Muscle layer of duodenum (tissue), 2 donors: ENCODE measurements around the gene TEAD1.

Experiments
- H3K27ac ChIP-seq: one replicate; pipeline ENCODE4 v1.7.0; 2013; ENCODE audit warnings: mild to moderate bottlenecking, low read length
- H3K27me3 ChIP-seq: one replicate; pipeline ENCODE4 v1.7.0; 2013; ENCODE audit warnings: low read depth, mild to moderate bottlenecking, control low read depth, low read length
- H3K36me3 ChIP-seq, 2 donors: one replicate each; pipeline ENCODE4 v1.7.0; 2013; ENCODE audit warnings: low read length in 2 of 2, control low read depth in 1 of 2, mild to moderate bottlenecking in 1 of 2; ENCODE audit not compliant: insufficient read depth in 2 of 2, control insufficient read depth in 1 of 2
- H3K4me1 ChIP-seq, 2 donors: one replicate each; pipeline ENCODE4 v1.7.0; 2013; ENCODE audit warnings: low read length in 2 of 2, mild to moderate bottlenecking in 2 of 2, control low read depth in 1 of 2, moderate library complexity in 1 of 2; ENCODE audit not compliant: insufficient read depth in 2 of 2, control insufficient read depth in 1 of 2
- H3K4me3 ChIP-seq, 2 donors: one replicate each; pipeline ENCODE4 v1.7.0; 2013; ENCODE audit warnings: low read length in 2 of 2, low read depth in 1 of 2, mild to moderate bottlenecking in 1 of 2
- H3K9me3 ChIP-seq, 2 donors: one replicate each; pipeline ENCODE4 v1.7.0; 2013; ENCODE audit warnings: low read length in 2 of 2, control low read depth in 1 of 2, mild to moderate bottlenecking in 1 of 2; ENCODE audit not compliant: control insufficient read depth in 1 of 2
- donor health status: healthy.

Gene TEAD1

DNA sequence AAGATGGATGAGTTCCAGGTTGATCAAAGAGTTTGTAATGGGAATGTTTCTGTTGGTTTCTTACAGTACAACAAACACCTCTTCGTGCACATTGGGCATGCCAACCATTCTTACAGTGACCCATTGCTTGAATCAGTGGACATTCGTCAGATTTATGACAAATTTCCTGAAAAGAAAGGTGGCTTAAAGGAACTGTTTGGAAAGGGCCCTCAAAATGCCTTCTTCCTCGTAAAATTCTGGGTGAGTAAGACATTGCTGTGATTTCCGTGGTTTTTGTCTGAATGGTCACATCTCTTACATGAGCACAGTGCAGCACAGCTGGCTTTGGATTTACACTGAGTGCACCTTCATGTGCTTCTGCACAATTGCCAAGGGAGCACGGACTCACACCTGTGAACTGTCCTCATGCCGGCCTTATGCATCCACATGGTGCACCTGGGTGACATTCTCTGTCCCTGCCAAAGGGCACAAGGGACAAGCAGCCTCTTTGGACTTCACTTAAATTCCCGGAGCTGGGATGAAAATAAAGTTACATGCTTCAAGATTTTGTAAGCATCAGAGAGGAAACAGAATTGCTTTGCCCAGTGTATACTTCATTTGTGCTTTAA lies 227.8 kb downstream of the TEAD1 start:
- H3K9me3 ChIP-seq: no peaks in the 10 kb centered on the region

DNA sequence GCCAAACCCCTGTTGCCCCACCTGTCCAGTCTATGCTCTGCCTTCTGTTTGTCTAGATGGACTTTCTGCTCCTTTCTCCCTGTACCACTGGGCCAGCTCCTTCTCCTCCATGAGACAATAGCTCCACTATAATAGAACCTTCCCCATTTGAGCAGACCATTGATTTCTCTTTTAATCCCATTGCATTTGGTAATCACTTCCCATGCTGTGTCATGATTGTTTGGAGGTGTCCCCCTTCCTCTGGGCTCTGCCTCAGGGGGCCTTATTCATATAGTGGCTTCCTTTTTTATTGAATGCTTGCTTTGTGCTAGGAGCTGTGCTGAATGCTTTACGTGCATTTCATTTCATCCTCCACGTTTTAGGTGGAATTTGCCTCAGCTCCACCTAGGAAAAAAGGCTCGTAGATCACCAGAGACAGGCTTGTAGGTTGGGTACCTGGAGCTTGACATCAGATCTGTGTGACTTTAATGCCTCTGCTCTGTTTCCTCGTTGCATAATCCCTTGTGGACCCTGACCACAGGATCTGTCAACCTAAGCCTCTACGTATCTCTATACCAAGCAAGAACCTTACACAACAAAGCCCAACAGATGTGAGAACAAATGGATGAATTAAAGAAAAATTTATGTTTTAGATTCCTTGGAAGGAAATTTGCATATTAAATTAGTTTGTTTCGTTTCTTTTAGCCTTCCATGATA lies 228.7 kb downstream of the TEAD1 start:
- no peak overlapping the region for H3K4me3 ChIP-seq
- no peaks in the 10 kb centered on the region for H3K27me3 ChIP-seq
- peaks cover 0 to 5% of the 10 kb centered on the region in 2 donors for H3K4me1 ChIP-seq
- no peaks in the 10 kb centered on the region for H3K9me3 ChIP-seq
- no peak overlapping the region for H3K27ac ChIP-seq
- H3K36me3 ChIP-seq: peaks cover 8 to 16% of the 10 kb centered on the region in 2 donors

More for the DNA sequence above, 227.8 kb downstream of the TEAD1 start:
- no peak overlapping the region for H3K27ac ChIP-seq
- H3K4me1 ChIP-seq: peaks cover 0 to 11% of the 10 kb centered on the region in 2 donors
- H3K27me3 ChIP-seq: no peaks in the 10 kb centered on the region
- H3K36me3 ChIP-seq: peaks cover 8 to 16% of the 10 kb centered on the region in 2 donors
- H3K4me3 ChIP-seq: no peak overlapping the region

DNA sequence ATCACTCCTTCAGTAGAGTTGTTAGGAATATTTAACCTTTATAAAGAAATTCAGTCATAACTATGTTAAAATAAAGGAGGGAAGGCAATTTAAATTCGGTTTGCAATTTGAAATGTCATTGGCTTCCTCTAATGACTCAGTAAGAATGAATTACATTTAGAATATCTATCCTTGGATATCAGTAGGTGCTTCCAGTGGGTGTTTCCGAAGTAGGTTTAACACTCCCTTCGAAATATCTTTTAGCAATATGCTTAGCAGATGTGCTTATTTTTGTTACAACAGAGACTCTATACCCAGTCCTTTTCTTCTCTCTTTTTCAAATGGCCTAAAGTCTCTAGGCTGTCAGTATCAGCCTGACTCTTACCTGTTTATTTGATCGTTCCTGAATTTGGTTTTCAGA lies 231.2 kb downstream of the TEAD1 start:
- H3K27ac ChIP-seq: no peak overlapping the region
- no peak overlapping the region for H3K4me3 ChIP-seq
- no peaks in the 10 kb centered on the region for H3K27me3 ChIP-seq
- peaks cover 0 to 4% of the 10 kb centered on the region in 2 donors for H3K4me1 ChIP-seq
- H3K9me3 ChIP-seq: no peaks in the 10 kb centered on the region
- peaks cover 8 to 16% of the 10 kb centered on the region in 2 donors for H3K36me3 ChIP-seq

DNA sequence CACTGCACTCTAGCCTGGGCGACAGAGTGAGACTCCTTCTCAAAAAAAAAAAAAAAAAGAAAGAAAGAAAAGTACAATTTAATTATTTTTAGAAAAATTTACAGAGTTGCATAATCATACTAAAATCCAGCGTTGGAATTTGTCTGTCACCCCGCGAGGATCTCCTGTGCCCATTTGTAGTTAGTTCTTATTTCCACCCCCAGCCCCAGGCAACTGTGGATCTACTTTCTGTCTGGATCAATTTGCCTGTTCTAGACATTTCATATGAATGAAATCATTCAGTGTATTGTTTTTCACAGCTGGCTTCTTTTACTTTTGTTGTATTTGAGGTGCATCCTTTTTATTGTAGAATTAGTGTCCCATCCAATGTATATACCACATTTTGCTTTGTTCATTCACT lies 232.3 kb downstream of the TEAD1 start:
- Histone ChIP-seq H3K27ac (no peak overlapping the region), H3K4me3 (no peak overlapping the region), H3K27me3 (no peaks in the 10 kb centered on the region), H3K36me3 (peaks cover 8 to 16% of the 10 kb centered on the region in 2 donors), H3K4me1 (no peaks in the 10 kb centered on the region), H3K9me3 (no peaks in the 10 kb centered on the region)

DNA sequence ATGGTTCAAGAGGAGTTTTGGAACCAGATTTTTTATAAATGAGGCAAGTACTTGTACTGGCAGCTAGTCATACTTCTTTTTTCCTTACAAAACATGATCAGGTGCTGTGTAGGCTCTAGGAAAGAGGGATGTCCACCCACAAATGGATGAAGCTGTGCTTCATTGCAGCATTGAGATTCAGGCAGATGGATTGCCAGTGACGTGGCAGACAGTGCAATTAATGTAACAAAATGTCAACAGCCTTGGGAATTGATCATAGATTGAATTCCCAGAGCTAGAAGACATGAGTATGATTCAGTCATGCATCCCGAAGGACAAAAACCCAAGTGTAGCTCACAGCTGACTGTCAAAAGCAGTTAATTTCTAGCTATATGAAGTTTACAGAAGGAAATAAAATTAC lies 235.7 kb downstream of the TEAD1 start:
- Histone ChIP-seq H3K4me1 (peaks cover 0 to 3% of the 10 kb centered on the region in 2 donors), H3K27me3 (no peaks in the 10 kb centered on the region), H3K27ac (no peak overlapping the region), H3K4me3 (no peak overlapping the region), H3K9me3 (no peaks in the 10 kb centered on the region), H3K36me3 (no peaks in the 10 kb centered on the region)

DNA sequence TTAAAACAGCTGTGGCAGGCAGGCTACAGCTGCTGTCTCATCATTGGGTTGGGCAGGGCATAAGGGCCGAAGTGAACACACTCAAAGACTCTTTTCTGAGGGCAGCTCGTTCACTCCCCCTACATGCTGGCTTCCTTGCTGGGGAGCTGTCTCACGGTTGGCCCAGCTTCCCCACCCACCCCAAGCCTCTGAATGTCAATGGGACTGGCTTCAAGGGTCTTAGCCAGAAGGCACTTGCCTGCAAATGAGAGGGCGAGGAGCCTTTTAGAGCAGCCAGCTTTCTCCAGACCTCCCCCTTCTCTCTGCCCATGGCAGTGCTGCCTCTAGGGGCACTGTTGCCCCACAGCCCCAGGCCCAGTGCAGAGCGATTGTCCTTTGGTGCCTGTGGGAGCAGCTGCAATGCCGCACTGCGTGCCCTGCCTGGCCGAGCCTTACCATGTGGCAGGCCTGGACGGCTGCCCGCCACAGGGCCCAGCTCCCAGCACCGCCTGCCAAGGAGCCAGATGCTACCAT lies 240.2 kb downstream of the TEAD1 start:
- Histone ChIP-seq H3K27ac (no peak overlapping the region), H3K4me3 (no peak overlapping the region)

DNA sequence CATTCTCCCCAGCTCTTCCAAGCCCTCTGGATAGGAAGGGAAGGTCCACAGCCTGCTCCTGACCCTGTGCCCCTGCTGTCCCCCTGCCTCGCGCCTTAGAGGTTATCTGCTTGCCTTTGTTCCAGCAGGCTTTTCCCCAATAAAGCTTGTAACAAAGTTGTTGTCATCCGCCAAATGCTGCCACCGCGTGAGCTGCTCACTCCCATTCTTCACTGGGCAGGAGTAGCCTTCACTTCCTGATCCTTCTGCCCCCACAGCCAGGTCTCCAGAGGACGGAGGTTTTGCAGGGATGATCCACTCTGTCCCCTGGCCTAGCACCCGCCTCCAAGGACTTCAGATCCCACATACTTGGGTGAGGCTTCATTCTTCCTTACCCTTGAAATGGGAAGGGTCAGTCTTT lies 240.9 kb downstream of the TEAD1 start:
- Histone ChIP-seq H3K27me3 (no peaks in the 10 kb centered on the region), H3K36me3 (no peaks in the 10 kb centered on the region), H3K4me3 (no peak overlapping the region), H3K27ac (no peak overlapping the region), H3K9me3 (no peaks in the 10 kb centered on the region), H3K4me1 (peaks cover 0 to 8% of the 10 kb centered on the region in 2 donors)

More for the DNA sequence above, 240.2 kb downstream of the TEAD1 start:
- H3K9me3 ChIP-seq: no peaks in the 10 kb centered on the region
- H3K27me3 ChIP-seq: no peaks in the 10 kb centered on the region
- H3K36me3 ChIP-seq: no peaks in the 10 kb centered on the region
- peaks cover 0 to 8% of the 10 kb centered on the region in 2 donors for H3K4me1 ChIP-seq

DNA sequence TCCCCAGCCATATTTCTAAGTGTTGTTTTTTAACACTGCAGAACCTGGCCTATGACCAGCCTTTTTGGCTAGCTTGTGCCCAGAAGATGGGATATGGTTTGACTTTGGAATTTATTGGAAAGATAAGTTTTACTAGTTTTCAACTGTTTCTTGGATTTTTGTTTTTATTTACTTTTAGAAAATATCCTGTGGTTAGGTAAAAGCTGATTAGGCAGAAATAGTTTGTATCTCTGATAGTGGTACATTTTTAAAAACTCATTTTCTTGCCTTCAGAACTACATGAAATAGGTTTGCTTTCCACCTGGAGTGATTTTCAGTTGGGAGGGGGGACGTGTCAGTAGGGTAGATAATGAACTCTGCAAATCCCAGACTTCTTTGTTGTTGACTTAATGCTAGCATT lies 243.6 kb downstream of the TEAD1 start:
- Histone ChIP-seq H3K9me3 (no peaks in the 10 kb centered on the region), H3K27ac (no peak overlapping the region), H3K4me3 (no peak overlapping the region)

DNA sequence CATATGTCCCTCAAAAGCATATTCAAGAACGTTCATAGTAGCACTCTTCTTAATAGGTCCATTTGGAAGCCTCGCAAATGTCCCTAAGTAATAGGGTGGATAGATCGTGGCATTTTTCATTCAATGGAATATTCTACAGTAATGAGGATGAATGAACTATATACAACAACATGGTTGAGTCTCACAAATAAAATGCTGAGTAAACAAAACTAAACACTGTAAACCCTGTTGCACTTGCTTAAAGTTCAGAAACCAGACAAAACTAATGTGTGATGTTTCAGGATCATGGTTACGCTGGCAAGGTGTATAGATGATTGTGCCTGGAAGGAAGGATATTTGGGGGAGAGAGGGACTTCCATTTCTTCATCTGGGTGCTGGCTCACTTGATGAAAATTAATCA lies 244.4 kb downstream of the TEAD1 start:
- Histone ChIP-seq H3K4me1 (peaks cover 0 to 13% of the 10 kb centered on the region in 2 donors), H3K4me3 (no peak overlapping the region), H3K36me3 (no peaks in the 10 kb centered on the region), H3K9me3 (no peaks in the 10 kb centered on the region), H3K27ac (no peak overlapping the region), H3K27me3 (no peaks in the 10 kb centered on the region)

More for the DNA sequence above, 243.6 kb downstream of the TEAD1 start:
- H3K4me1 ChIP-seq: peaks cover 0 to 8% of the 10 kb centered on the region in 2 donors
- no peaks in the 10 kb centered on the region for H3K36me3 ChIP-seq
- H3K27me3 ChIP-seq: no peaks in the 10 kb centered on the region

DNA sequence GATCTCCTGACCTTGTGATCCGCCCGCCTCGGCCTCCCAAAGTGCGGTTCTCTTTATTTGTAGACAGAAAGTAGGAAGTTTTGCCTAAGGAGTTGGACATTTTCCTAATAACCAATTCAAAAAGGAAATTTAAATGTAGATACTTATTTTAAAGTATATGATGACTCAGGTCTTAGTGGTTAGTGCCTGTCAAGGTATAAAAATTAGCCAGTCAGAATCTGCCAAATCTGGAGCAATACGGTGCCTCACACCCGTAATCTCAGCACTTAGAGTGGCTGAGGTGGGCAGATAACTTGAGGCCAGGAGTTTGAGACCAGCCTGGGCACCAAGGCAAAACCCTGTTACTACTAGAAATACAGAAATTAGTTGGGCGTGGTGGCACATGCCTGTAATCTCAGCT lies 248.2 kb downstream of the TEAD1 start:
- Histone ChIP-seq H3K36me3 (peaks cover 0 to 6% of the 10 kb centered on the region in 2 donors), H3K27me3 (no peaks in the 10 kb centered on the region), H3K4me1 (peaks cover 0 to 6% of the 10 kb centered on the region in 2 donors), H3K4me3 (no peak overlapping the region), H3K9me3 (no peaks in the 10 kb centered on the region), H3K27ac (no peak overlapping the region)

DNA sequence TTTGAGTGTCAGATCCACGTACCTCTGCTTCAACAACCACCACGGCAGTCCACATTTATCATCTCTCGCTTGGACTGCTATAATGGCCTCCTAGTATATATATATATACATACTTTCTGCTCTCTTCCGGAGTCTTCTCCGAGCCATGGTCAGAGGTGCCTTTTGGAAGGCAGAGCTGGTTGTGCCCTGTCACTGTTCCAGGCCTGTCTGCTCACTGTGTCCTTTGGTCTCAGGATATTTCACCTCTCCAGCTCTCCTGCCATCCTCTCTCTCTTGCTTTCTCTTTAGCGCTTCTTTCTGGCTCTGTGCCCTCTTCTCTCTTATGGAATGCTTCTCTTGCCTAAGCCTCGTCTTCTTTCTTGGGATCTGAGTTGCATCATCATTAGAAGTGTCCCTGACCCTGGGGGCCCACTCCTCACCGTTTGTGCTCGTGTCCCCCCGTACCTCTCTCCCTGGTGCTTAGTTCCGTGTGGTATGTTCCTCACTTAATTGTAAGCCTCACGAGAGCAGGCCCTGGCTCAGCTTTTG lies 248.8 kb downstream of the TEAD1 start:
- Histone ChIP-seq H3K27me3 (no peaks in the 10 kb centered on the region), H3K4me3 (no peak overlapping the region), H3K9me3 (no peaks in the 10 kb centered on the region), H3K27ac (no peak overlapping the region), H3K4me1 (peaks cover 0 to 6% of the 10 kb centered on the region in 2 donors), H3K36me3 (peaks cover 0 to 6% of the 10 kb centered on the region in 2 donors)
